ENCODE data around the gene VSTM2L. TPM values are rescaled to one million over a fixed set of nuclear protein-coding genes. Genes with fewer than 3 reads are reported as not detected.

Gene VSTM2L
- total RNA-seq, 1 donor from 2014 or later = not detected

DNA sequence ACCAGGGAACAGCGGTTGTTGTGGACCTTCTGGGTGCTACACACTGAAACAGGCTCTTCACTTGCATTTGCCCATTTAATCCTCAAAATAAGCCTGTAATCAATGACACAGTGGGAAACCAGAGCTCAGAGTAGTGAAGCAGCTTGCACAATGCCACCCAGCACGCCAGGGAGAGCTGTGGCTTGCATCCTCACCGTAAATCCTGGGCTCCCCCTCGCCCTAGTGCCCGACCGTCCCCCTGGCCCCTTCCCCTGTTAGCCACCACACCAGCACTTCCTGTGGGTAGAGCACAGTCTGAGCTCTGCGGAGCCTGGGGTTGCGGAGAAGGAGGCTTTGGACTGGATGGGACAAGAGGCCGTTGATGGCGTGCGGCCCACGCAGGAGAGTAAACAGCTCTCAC, 14.5 kb downstream of the VSTM2L start:
- no peak for DNase-seq (ENCODE audit: low read depth in 2 of 2)

DNA sequence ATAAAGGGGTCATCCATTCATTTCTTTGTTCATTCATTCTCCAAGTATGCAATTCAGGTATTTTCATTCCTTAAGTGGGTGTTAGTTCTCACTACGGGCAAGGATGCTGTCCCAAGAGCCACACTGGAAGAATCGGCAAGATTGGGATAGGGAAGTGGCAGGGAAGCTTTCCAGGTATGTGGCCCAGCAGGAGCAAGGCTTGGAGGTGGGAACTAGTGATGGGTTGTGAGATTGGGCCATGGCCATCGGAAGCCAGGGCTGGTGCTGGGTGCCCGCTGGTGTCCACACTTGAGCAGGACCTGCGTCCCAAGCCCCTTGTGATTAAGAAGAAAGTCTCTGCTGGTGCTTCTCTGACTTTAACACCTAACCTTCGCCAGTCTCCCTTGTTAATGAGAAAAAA, 15.1 kb downstream of the VSTM2L start:
- DNase-seq (ENCODE audit: low read depth in 2 of 2) = no peak

DNA sequence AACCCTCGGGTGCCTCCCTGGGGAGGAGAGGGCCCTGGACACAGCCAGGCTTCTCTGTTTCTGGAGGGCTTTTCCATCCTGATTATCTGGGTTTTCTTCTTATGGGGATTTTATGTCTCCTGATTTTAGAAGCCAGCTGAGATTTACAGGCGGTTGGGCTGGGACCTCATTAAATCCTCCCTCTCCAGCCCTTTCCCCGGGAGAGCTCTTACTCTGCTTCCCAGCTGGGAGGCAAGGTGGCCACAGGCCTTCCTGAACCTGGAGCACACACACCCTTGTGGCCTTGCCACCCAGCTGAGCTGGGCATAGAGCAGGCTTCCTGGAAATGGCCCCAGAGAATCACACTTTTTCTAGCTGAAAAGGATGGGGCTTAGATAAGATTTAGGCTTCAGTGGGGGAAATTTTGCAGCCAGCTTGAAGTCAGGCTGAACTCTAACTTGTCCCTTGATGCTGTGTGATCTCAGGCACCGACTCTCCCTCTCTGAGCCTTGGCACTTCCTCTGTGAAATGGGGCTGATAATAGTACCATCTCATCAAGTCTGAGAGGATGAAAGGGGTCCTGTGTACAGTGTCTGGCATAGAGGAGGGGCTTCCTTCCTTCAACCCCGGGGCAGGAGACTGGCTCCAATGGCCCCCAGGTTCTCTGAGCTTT, 16.6 kb downstream of the VSTM2L start:
- no peak for DNase-seq (ENCODE audit: low read depth in 2 of 2)

DNA sequence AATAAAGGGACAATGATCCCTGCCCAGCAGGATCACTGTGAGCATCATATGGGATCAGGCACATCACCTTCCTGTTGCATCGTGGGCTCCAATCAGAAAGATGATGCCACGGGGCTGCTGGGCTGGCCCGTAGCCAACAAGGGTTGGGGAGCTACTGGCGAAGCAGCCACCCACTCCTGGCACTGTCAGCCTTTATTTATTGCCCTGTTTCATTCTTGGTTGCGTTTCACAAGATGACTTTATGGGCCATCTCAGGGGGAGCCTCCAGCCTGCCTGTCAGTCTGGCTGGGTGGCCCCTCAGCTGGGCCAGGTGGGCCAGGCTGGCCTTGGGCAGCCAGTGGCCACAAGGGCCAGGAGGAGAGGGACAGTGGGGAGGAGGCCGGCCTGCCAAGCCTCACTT, 17.3 kb downstream of the VSTM2L start:
- no peak for DNase-seq (ENCODE audit: low read depth in 2 of 2)

DNA sequence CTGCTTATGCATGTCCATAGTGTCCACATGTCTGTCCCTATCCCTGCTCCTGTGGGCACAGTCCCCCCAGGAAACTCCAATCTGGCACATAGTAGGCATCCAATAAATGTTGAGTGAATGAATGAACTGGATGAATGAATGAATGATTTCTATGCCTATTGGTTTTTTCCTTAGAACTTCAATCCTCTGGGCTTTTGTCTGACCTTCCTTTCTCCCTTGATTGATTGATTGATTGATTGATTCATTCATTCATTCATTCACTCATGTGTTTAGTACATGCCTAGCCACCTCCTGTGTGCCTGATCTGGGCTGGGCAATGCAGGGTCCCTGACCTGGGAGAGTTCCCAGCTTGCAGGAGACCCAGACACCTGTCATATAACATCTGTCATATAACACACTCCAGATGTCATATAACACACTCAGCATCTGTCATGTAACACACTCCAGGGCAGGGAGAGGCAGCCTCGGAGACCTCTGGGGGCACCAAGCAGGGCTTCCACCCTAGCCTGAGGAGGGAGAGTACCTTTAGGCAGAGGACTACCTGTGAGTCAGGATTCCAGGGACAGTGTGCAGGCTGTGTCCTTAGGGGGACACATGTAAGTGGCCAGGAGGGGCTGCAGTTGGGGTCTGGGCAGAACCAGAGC, 17.9 kb downstream of the VSTM2L start:
- DNase-seq (ENCODE audit: low read depth in 2 of 2) = no peak

DNA sequence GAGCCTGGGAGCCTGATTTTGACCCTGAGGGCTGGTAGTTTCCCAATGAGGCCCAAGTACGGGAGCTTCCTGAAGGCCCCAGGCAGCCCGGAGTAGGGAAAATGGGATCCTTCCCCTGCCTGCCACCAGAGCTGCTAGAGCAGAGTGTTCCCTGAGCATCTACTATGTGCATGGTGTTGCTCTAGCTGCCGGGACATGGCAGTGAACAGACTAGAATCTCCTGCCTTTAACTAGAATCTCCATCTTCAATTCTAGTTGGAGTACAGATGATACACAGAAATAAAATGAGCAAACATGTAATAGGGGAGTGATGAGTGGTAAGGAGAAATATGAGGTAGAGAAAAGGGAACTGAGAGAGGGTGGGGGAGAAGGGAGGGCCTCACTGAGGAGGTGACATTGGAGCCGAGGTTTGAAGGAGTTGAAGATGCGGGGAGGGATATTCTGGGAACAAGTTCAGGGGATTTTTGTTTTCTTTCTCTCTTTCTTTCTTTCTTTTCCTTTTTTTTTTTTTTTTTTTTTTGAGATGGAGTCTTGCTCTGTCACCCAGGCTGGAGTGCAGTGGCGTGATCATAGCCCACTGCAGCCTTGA, 18.5 kb downstream of the VSTM2L start:
- DNase-seq (ENCODE audit: low read depth in 2 of 2) = no peak

DNA sequence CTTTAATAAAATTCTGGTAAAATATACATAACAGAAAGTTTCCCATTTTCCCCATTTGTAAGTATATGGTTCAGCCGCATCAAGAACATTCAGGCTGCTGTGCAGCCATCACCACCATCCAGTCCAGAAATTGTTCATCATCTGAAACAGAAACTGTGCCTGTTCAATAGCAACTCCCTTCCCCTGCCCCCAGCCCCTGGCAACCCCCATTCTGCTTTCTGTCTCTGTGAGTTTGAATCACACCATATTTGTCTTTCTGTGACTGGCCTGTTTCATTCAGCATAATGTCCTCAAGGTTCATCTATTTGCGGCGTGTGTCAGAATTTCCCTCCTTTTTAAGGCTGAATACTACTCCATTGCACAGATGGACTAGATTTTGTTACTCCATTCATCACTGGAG, 19.1 kb downstream of the VSTM2L start:
- no peak for DNase-seq (ENCODE audit: low read depth in 2 of 2)

DNA sequence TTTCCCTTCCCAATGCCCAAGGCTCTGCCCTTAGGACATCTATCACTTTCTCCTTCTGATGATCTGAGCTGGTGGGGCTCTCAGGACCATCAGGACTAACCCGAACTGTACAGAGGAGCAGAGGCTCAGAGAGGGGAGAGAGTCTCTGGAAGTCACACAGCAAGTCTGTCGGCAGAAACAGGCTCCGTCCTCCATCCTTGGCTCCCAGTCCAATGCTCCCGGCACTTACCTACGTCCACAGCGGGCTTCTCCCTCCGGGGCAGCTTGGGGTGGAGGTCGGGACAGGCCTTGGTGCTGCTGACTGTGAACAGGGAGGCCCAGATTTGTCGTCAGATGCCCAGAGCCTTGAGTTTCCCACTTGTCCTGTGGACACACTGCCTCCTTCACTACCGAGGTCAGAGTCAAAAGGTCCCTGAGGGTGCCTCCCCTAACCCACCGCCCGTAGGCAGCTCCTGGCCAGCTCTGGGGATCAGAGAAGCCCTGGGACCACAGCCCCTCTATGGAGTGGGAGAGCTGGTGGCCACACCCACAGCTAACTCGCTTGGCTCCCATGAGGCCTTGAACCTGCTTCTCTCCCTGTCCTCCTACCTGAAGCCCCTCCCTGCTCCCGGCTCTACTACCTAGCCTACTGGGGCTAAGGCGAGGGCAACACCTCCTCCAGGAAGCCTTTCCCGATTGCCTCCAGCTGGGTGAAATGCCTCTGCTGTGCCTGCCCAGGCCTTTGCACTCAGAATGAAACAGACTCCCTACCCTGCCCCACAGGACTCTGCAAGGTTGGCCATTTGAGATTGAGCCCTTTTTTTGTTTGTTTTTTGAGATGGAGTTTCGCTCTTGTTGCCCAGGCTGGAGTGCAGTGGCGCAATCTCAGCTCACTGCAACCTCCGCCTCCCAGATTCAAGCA, 22.6 kb downstream of the VSTM2L start:
- DNase-seq (ENCODE audit: low read depth in 2 of 2) = no peak

DNA sequence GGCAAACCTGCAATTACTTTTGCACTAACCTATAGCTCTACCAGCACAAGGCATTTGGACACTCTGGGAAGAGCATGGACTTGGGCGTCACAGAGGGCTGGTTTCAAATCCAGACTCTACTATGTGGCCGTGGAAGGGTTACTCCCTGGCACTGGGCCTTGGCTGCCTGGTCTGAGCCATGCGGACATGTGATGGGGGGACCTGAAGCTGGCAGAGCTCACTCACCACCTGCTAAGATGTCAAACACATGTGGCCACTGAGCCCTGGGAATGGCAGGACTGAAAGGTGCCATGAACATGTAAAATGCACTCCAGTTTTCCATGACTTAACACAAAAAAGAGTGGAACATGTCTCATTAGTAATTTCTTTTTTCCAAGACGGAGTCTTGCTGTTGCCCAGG, 23.7 kb downstream of the VSTM2L start:
- DNase-seq (ENCODE audit: low read depth in 2 of 2) = no peak

DNA sequence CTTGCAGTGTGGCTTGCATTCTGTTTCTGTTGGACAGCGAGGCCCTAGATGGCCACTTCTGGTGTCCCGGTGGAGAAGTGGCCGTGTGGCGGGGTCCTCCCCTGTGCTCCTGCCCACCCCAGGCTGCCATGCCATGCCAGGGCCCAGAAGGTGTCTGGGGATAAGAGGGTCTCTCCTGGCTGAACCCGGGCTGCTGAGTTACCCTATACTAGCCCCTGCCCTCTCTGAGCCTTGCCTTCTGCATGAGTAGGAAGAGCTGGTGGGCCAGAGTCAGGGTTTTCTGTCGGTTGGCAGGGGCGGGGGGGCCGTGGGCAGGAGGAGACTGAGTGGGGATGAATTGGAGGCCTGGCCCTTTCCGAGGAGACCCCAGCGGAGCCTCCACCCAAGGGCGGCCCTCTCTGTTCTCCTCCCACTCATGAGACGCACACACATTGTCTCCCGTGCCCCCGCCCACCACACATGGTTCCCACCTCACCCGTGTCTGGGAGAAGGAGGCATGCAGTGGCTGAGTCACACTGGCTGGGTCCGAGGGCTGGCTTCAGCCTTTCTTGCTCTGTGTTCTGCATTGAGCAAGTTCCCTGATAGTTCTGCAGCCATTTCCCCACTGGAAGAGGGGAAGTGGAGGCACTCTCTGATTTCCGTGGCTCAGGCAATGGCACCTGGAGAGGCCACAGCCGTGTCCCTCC, 24.6 kb downstream of the VSTM2L start:
- no peak for DNase-seq (ENCODE audit: low read depth in 2 of 2)

DNA sequence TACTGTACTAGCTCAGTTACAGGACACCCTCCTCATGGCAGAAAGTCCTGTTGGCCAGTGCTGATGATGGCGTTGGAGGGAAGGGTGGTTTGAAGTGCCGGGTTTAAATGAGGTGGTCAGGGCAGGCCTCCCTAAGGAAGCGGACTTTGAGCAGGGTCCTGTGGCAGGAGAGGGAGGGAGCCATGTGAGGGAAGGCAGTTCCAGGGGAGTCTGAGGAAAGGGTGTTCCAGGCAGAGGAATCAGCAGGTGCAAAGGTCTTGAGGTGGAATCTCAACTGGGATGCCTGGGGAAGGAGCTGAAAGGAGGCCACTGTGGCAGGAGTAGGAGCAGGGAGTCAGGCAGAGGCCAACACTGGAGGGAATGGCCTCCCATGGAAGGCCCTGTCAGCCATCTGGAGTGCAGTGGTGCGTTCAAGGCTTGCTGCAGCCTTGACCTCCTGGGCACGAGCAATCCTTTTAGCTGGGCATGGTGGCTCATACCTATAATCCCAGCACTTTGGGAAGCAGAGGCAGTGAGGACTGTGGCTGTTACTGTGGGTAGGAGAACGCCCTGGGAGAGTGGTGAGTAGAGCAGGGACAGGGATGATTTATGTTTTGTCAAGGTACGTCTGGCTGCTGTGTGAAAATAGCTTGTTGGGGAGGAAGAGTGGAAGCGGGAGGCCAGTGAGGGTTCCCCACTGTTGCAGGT, 26.2 kb downstream of the VSTM2L start:
- no peak for DNase-seq (ENCODE audit: low read depth in 2 of 2)

DNA sequence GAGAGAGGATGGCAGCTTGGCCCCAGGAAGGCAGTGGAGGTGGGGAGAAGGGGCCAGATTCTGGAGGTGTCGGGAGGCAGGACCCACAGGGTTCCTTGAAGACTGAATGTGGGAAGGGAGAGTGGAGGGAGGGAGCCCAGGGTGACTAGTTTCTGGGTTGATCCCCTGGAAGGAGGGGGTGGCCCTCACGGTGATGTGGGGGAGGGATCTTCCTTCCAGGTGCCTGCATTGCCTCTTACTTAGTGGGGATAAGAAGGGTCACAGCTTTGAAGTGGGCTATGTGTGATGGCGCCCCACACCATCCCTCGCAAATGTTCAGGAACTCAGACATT, 26.7 kb downstream of the VSTM2L start:
- no peak for DNase-seq (ENCODE audit: low read depth in 2 of 2)

DNA sequence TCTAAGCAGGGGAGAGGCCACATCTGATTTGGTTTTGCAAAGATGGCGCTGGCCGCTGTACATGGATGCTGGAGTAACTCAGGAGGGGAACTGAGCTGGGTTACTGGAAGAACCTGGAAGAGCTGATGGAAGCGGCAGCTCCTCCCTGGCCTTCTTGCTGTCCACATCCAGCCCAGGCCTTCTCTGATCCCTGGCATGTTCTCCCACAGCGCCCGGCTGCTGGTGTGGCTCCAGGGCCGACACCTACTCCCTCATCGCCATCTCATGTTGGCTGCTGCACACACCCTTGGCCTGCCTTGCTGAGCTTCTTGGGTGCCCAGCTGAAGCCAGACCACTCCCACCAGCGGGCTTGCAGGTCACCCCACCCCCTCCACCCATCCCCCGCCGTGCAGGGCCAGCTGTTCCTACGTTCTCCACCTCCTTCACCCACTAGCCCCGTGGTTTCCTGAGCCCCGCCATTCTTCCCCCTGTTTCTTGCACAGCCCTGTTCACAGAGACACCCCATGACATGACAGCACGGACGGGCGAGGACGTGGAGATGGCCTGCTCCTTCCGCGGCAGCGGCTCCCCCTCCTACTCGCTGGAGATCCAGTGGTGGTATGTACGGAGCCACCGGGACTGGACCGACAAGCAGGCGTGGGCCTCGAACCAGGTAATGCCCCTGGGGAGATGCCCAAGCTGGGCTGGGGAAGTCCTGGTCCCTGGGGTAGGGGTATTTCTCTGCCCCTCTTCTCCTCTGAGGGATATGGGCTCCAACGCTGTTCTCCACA, 28.4 kb downstream of the VSTM2L start:
- no peak for DNase-seq (ENCODE audit: low read depth in 2 of 2)

DNA sequence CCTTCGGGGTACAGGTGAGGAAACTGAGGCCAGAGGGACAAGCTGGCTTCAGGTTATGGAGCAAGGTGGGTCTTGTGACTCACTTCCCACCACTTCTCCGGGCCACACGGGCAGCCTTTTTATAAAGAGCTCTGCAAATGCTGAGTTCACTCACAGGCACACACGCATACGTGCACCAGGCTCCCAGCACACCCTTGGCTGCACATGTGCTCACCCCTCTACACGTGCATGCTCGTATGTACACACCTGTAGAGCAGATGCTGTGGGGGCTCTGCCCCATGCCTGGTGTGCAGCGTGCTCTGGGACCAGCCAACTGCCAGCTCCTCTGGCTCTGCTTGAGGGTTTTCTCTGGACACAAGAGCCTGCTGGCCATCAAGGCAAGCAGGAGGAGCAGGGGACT, 29.1 kb downstream of the VSTM2L start:
- no peak for DNase-seq (ENCODE audit: low read depth in 2 of 2)

DNA sequence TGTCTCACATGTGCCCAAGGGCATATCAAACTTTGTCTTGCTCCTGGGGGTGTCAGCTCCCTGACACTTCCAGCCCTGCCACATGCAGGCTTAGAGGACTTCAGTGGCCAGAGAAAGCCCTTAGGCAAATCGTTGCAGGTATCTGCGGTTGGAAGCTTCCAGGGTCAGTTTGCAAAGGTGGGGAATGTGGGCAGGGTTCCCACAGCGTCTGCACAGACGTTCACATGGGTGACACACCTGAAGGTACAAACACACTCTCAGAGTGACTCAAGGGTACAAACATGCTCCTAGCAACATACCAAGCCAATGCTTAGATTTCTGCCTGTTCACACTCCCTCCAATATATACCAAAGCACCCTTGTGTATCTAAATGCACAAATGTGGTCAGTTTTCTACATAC, 30.0 kb downstream of the VSTM2L start:
- no peak for DNase-seq (ENCODE audit: low read depth in 2 of 2)

DNA sequence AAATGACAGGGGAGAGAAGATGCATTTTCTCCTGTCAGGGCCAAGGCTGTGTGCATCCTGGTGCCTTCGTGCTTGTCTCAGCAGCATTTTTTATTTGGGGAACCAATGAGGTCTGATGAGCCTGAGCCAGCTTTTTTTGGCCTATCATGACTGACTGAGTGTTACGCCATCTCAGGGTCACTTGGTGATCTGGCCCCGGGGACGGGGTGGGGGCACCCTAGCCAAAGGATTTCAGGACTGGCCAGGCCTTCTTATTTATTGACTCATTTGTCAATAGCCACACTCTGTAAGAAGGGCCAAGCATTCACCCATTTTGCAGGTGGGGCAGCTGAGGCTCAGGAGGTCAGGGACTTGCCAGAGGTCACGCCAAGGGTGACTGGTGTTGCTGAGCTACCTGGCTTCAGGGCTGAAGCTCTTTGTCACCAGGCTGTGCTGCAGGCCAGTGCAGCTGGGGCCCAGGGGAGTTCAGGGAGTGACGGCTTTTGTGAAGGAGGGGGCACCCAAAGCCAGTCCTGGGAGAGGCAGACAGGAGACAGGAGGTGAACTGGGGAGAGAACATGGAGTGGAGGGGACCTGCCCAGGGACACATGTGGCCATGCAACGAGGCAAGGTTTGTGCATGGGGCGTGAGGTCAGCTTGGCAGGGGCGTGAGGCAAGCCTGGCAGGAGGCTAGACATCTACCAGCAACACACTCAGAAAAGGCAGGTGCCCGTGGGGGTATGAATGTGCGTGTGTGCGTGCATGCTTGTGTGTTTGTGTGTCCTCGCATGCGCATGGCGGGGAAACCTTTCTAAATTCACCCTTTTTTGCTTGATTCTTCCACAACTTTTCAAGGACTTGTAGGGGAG, 31.1 kb downstream of the VSTM2L start:
- no peak for DNase-seq (ENCODE audit: low read depth in 2 of 2)

DNA sequence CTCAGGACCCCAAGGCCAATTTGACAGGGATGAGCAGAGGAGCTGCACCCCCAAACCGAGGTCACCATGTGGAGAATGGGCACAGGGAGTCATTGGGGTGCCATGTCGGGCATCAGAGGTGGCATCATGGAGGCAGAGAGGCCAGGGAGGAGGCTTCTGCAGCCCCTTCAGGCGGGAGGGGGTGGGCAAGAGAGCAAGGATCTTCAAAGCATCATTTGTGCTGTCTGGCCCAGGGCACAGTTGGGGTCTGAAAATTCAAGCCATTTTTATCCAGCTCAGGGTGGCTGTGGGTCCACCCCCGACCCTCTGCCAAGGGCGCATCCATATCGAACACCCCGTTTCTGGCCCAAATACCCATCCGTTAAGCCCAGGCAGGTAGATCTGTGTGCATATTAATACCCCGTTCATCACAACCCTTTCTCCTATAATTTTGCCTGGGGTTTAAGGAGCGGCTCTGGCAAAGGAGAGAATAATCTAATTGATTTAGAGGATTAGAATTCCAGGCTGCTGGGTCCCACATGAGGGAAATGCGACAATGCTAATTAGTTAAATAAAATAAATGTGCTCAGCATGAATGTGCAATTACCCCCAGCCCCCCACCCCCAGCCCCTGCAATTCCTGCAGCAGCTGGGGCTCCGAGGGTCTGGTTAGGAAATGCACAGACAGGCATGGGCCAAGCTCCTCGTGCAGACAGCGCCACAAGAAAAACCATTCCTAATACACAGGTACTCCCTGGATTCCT, 31.9 kb downstream of the VSTM2L start:
- no peak for DNase-seq (ENCODE audit: low read depth in 2 of 2)

DNA sequence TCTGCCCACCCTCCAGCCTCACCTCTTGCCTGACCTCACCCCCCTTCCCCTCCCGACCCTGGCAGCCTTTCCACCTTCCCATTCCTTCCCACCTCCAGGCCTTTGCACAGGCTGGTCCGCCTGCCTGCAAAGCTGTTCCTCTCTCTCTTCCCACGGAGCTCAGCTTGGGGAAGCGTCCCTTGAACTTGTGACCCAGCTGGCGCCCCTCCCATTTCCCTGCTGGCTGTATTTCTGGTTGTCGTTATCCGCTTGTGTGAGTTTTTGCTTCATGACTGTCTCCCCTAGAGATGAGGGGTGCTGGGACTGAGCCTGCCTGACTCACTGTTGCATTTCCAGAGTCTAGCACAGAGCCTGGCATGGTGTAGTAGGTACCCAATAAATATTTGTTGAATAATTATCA, 32.5 kb downstream of the VSTM2L start:
- no peak for DNase-seq (ENCODE audit: low read depth in 2 of 2)

DNA sequence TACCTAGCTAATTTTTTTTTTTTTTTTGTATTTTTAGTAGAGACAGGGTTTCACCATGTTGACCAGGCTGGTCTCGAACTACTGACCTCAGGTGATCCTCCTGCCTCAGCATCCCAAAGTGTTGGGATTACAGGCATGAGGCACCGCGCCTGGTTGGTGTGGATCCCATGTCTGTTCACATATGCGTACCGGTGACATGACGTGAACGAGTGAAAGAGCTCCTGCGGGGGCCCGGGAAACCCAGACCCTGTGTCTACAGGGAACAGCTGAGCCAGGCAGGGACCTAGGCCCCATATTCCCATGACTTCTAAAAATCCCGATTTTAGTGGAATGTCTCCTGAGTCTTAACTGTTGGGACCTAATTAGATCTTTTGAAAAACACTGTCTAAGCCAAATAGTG, 33.1 kb downstream of the VSTM2L start:
- no peak for DNase-seq (ENCODE audit: low read depth in 2 of 2)
